Smooth muscle cell of the brain vasculature (primary cell): Measurements from ENCODE around the gene CEP97.
"Not testable (repeated sequence)": the region's sequence is repeated elsewhere in the genome, so short reads cannot be mapped to it uniquely, and the experiment has no call there.

Experiments used
- DNase-seq: peaks from one replicate; pipeline ENCODE4 v3.0.0-alpha.2; 2012; ENCODE audit warnings: low read depth, low spot score

The CEP97 gene, protein sequence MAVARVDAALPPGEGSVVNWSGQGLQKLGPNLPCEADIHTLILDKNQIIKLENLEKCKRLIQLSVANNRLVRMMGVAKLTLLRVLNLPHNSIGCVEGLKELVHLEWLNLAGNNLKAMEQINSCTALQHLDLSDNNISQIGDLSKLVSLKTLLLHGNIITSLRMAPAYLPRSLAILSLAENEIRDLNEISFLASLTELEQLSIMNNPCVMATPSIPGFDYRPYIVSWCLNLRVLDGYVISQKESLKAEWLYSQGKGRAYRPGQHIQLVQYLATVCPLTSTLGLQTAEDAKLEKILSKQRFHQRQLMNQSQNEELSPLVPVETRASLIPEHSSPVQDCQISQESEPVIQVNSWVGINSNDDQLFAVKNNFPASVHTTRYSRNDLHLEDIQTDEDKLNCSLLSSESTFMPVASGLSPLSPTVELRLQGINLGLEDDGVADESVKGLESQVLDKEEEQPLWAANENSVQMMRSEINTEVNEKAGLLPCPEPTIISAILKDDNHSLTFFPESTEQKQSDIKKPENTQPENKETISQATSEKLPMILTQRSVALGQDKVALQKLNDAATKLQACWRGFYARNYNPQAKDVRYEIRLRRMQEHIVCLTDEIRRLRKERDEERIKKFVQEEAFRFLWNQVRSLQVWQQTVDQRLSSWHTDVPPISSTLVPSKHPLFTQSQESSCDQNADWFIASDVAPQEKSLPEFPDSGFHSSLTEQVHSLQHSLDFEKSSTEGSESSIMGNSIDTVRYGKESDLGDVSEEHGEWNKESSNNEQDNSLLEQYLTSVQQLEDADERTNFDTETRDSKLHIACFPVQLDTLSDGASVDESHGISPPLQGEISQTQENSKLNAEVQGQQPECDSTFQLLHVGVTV

DNA sequence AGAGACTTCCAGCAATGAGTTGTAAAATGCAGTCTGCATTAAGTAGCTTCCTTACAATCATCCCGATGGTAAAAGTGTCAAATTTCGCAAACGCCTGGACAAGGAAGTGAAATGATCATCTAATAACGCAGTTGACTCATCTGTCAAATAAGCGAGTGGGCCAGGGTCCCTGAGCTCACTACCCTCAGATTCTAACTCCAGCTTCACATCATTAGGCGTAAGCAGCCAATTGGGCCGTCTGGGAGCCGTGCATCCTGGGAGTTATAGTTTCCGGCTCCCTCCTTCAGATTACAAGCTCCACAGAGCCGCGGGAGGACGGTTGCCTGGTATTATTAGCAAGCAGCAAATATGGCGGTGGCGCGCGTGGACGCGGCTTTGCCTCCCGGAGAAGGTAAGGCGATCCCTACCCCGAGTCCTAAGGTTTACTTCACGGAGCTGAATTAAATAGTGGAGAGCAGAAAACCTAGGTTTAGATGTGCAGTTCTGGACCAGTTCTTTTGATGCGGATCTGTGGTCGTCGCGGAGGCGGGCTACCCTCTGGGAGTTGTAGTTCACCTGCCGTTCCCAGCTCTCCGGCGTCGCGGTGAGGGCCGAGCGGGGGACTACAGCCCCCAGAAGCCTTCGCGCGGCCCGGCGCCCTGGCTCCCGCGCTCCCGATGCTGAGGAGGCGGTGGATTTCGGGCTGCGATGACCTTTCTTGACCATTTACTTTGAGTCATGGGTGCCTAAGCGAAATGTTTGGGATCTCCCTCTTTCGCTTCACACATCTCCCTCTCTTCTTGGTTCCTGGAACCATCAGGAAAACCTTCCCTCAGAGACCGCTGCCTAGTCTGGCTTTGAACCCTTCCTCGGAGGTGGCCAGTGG, at the start of gene CEP97:
CEP97 (plus strand) TSS at position 286 of the 865 bp plus-strand sequence; CDS start at position 349, 63 bp downstream.
- peak; percentile 81 for DNase-seq

DNA sequence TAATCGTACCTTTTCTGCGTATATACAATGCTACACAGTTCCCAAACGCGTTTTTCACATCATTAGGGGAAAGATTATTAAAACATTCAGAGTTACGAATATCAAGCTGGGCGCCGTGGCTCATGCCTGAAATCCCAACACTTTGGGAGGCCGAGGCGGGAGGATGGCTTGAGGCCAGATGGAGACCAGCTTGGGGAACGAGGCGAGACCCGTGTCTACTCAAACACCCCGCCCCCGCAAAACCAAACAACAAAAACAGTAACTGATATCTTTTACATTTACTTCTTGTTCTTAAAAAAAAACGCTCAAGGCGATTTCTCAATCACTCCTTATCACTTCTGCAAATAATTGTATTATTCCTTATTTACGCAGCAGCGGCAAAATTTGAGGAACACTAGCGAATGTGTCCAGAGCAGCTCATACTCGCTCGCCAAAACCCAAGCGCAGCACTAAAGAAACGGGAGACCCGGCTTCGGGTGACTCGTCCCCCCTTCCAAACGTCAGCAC, 48.7 kb upstream of the CEP97 start:
- DNase-seq, result no peak

DNA sequence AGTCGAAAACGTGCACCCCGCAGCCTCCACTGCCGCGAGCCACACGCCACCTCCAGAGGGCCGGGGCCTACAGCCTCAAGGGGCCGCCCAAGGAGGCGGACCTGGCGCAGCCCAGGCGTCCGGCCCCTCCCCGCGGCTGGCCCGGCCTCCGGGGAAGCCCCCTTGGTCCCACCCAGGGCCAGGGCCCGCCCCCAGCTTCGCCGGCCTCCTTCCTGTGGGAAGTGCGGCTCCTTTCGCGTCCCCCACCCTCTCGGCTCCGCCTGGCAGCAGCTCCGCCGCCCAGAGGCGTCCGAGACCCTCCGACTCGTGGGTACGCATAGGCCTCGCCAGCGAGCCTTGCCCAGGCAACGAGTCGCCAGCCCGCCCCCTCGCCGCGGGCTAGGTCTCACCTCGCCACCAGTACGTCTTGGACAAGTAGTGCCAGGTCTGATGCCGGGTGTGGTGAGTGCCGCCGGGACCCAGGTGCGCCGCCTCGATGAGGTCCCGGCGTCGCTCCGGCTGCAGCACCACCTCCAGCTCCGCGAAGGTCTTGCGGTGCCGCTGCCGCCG, 48.1 kb upstream of the CEP97 start:
- DNase-seq, result peak; percentile 88

DNA sequence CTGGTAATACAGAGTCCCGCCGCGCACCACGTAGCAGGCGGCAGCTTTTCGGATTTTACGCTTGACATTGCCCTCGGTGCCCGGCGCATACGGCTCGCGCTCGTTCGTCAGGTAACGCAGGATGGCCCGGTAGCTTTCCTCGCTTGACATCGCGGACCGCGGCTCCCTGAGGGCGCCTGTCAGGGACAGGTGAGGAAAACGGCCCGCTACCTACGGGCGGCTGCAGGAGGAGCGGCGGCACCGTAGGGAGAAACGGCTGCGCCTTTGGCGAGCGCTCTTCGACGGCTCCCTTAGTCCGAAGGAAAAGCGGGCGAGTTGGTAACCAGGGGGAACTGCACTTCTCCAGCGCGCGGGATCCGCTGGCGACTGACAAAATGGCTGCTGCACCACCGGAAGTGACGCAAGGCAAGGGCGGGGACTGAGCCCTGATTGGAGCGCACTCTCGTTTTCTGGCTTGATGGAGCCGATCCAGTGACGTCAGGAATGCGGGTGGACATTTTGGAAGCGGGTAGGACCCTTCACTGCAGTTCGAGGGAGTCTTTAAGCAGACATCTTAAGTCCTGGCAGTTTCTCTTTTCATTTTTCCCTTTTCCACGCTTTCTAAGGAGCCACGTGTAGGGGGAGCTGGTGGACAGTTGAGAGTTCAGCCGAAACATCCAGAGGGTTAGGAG, 47.5 kb upstream of the CEP97 start, which contains the start of gene ZBTB11:
ZBTB11 (minus strand) TSS at position 368 of the 671 bp plus-strand sequence; CDS start at position 150, 218 bp downstream.
- peak; percentile 100 for DNase-seq

DNA sequence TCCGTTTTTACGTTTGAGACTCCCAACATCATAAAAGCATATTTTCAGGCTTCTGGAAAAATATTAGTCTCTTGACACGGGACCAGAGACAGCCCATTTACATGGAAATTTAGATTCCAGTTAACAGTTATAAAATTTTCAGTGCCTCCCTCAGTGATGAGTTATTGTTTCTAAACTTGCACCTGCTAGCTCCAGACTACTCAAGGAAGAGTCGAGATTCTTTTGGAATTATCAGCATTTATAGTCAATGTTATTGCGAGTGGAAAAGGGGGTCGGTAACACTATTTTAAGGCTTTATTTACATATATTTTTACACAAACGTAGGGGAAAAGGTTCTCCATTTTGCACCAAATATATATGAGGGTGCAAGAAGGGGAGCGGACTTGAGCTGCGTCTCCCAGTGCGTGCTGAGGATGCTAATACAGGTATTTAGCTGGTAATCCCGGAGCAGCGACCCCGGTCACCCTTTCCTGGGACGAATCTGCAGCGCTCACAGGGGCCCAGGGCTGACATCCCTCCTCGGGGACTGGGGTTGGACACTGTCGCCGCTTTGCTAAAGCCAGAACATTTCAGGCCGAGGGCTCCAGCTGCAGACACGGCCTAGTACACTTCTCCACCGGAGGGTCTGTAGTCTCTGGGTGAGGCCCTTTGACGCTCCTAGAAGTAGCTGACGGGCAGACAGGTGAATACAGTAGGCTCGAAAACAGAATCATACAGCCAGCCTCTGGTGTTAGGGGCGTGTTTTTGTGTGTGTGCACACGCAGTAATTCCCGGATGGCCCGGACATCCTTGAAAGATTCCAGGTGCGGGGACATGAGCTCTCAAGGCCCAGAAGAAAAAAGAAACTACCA, 46.8 kb upstream of the CEP97 start:
- DNase-seq, result no peak

DNA sequence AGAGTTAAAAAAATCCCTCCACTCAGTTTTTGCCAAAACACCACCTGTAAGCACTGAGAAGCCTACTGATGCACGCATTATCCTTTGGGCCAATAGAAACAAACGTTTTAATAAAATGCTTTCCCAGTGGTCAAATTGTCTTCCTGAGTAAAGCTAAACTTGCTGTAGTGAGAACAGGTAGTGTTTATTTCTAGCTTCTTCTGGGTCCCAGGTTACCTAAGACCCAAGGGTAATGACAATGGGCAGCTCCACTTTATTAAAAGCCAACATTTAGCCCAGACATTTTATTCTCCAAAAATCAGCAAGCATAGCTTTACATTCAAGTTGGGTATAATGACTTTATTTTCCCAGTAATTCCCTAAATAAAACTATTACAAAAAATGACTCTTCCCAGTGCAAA, 45.6 kb upstream of the CEP97 start:
- DNase-seq, result not testable (repeated sequence)

DNA sequence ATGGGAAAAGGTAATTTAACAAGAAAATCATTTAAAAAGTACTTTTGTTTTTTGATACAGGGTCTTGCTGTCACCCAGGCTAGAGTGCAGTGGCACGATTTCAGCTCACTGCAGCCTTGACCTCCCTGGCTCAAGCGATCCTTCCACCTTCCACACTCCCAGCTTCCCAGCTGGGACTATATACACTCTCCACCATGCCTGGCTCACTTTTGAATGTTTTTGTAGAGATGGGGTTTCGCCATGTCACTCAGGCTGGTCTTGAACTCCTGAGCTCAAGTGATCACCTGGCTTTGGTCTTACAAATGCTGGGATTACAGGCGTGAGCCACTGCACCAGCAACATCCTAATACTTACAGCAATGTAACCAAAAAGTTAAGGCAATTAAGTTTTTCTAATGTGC, 43.9 kb upstream of the CEP97 start:
- DNase-seq, result no peak

DNA sequence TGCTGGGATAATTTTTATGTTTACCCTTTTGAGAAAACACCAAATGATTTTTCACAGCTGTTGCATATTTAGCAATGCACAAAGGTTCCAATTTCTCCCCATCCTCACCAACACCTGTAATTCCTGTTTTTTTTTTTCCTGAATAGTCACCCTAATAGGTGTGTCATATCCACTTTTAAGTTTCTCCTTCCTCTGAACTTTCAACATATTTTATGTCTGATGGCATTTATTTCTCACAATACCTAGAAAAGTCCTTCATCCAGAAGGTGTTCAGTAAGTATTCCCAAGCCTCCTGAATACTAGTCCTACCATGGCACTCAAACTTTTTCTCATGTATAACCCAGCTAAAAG, 39.4 kb upstream of the CEP97 start:
- DNase-seq, result no peak

DNA sequence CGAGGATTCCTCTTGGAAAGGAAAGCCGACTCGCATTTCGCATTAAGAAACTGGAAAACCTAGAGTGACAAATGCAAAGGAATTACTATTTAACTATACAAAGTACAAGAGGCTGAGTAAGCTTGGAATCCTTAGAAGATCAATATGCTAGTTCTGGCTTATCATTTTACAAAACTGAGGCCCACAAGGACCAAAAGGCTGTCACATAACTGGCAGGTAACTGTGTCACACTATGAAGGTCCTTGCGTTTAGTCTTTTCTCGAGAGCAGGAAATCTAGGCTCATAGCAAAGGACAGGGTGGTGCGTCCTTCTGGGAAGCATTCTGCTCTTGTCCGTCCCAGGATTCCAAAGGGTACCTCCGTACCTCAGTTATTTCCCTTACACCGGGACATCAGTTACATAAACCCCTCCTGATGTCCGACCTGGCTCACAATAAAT, 38.5 kb upstream of the CEP97 start:
- DNase-seq, result no peak

DNA sequence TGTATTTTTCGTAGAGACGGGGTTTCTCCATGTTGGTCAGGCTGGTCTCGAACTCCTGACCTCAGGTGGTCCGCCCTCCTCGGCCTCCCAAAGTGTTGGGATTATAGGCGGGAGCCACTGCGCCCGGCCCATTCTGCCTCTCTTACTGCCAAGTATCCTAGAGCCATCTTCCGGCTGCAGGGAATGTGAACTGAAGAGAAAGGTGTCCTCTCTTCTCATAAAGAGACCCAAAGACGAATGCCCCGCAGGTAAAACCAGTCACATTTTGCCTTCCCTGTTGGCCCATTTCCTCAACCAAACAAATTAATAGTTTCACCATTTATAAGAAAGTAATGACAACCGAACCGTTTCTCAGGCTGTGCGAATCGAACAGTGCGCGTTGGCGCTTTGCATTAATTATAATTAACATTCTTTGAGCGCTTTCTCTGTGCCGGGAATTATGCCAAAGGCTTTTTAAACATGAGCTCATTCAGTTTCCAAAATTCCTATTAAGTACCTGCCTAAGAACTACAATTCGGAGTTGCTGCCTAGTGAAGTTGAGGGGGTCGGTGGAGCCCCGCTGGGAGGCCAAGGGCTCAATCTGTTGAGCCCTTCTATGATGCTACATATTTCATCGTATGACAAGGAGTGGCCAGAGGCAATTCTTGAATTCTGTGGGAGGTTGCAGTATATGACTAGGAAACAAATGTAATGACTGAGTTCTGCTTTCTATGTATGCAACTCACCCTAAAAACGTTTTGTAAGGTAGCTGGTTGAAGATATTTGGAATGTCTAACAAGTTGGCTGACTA, 37.1 kb upstream of the CEP97 start:
- DNase-seq, result no peak

DNA sequence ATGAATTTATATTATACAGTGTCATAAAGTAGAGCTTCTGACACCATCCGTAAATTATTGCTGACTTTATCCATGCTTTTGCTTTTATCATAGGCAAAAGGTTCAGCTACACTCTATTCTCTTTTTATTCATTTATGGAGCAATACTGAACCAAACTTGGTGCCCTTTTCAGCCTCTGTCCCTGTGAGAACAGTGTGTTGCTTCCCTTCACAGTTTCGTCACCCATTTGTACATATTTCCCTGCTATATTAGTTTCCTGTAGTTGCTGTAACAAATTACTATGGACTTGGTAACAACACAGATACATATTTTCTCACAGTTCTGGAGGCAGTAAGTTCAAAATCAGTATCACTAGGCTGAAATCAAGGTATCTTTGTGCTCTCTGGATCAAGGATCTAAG, 35.1 kb upstream of the CEP97 start:
- DNase-seq, result no peak

DNA sequence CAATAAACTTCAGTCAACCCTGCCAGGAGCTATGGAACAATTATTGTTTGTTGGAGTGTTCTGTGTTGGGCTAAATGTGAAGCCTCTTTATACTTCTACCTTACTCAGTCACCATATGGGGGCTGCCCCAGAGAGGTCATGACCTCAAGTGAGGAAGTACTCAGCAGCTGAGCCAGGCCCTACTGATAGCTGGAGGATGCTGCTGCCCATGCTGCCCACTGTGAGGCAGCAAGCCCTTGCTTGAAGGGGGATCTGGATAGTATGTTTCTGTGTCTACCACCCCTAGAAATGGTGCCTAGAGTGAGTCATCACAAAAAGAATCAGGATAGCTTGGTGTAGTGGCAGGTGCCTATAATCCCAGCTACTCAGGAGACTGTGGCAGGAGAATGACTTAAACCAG, 33.4 kb upstream of the CEP97 start:
- DNase-seq, result no peak

DNA sequence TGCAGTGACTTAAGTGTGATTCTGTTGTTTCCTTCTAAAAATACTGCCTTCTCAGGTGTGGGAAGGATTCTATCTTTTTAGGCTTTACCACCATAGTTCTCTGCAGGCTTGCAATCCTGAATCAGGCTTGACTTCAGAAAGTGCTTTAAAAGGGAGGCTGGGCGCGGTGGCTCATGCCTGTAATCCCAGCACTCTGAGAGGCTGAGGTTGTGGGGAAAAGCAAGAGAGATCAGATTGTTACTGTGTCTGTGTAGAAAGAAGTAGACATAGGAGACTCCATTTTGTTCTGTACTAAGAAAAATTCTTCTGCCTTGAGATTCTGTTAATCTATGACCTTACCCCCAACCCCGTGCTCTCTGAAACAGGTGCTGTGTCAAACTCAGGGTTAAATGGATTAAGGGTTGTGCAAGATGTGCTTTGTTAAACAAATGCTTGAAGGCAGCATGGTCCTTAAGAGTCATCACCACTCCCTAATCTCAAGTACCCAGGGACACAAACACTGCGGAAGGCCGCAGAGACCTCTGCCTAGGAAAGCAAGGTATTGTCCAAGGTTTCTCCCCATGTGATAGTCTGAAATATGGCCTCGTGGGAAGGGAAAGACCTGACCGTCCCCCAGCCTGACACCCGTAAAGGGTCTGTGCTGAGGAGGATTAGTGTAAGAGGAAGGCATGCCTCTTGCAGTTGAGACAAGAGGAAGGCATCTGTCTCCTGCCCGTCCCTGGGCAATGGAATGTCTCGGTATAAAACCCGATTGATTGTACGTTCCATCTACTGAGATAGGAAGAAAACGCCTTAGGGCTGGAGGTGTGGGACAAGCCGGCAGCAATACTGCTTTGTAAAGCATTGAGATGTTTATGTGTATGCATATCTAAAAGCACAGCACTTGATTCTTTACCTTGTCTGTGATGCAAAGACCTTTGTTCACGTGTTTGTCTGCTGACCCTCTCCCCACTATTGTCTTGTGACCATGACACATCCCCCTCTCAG, 32.4 kb upstream of the CEP97 start:
- DNase-seq, result not testable (repeated sequence)

DNA sequence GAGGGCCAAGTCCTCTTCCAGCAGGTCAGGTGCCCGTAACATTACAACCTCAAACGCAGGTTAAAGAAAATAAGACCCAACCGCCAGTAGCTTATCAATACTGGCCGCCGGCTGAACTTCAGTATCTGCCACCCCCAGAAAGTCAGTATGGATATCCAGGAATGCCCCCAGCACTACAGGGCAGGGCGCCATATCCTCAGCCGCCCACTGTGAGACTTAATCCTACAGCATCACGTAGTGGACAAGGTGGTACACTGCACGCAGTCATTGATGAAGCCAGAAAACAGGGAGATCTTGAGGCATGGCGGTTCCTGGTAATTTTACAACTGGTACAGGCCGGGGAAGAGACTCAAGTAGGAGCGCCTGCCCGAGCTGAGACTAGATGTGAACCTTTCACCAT, 30.9 kb upstream of the CEP97 start:
- DNase-seq, result not testable (repeated sequence)

DNA sequence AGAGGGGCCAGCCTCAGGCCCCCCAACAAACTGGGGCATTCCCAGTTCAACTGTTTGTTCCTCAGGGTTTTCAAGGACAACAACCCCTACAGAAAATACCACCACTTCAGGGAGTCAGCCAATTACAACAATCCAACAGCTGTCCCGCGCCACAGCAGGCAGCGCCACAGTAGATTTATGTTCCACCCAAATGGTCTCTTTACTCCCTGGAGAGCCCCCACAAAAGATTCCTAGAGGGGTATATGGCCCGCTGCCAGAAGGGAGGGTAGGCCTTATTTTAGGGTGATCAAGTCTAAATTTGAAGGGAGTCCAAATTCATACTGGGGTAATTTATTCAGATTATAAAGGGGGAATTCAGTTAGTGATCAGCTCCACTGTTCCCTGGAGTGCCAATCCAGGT, 29.6 kb upstream of the CEP97 start:
- not testable (repeated sequence) for DNase-seq

DNA sequence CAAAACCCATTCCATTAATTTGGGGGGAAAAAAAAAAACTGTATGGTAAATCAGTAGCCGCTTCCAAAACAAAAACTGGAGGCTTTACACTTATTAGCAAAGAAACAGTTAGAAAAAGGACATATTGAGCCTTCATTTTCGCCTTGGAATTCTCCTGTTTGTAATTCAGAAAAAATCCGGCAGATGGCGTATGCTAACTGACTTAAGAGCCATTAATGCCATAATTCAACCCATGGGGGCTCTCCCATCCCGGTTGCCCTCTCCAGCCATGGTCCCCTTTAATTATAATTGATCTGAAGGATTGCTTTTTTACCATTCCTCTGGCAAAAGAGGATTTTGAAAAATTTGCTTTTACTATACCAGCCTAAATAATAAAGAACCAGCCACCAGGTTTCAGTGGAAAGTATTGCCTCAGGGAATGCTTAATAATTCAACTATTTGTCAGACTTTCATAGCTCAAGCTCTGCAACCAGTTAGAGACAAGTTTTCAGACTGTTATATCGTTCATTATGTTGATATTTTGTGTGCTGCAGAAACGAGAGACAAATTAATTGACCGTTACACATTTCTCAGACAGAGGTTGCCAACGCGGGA, 28.5 kb upstream of the CEP97 start:
- DNase-seq, result no peak
